Peyer's patch (tissue), 4 donors: ENCODE measurements around the gene RAE1. TPM values are rescaled to one million over a fixed set of nuclear protein-coding genes. Genes with fewer than 3 reads are reported as not detected.
A peak's percentile ranks its signal among the peaks of the same experiment; 100 is the strongest.

ENCODE experiments used
- DNase-seq, 3 donors: peaks; one replicate each; pipeline ENCODE4 v3.0.0-alpha.2; 2017 to 2019
- H3K27ac ChIP-seq, 4 donors: fragments of 200-600 bp; sonication (generic); one replicate each; pipeline ENCODE4 v1.5.1; 2016 to 2019
- H3K27me3 ChIP-seq, 2 donors: fragments of 200-600 bp; sonication (generic); one replicate each; pipeline ENCODE4 v1.5.1; 2019
- H3K36me3 ChIP-seq, 3 donors: fragments of 200-600 bp; sonication (generic); one replicate each; pipeline ENCODE4 v1.5.1; 2016 to 2019
- H3K4me1 ChIP-seq, 4 donors: fragments of 200-600 bp; sonication (generic); one replicate each; pipeline ENCODE4 v1.5.1; 2016 to 2019
- H3K4me3 ChIP-seq, 4 donors: fragments of 200-600 bp; sonication (generic); 1 replicate in 3 of 4; 2 replicates in 1 of 4; pipeline ENCODE4 v1.5.1; 2016 to 2019; ENCODE audit warnings: mild to moderate bottlenecking in 1 of 4
- H3K9me3 ChIP-seq, 4 donors: fragments of 200-600 bp; sonication (generic); one replicate each; pipeline ENCODE4 v1.5.1; 2016 to 2019; ENCODE audit warnings: mild to moderate bottlenecking in 1 of 4
- POLR2A ChIP-seq, 2 donors: fragments of 450-650 bp; IDR thresholded peaks; one replicate each; pipeline ENCODE4 v1.5.1; 2017; ENCODE audit warnings: antibody characterized with exemption in 2 of 2, mild to moderate bottlenecking in 2 of 2, moderate library complexity in 2 of 2
- total RNA-seq, 4 donors: library from RNA; depleted of rRNA; stranded (reverse); fragments of >200 nt; gene quantifications; one replicate each; pipeline ENCODE4 v1.1.0, GENCODE V29; 2016
- TF ChIP-seq, protein P1 (sequence below), 6 experiments: fragments of 450-650 bp in 4 of 6; fragments of 200-600 bp in 2 of 6; sonication (generic) in 1 of 6; IDR thresholded peaks; one replicate each; pipeline ENCODE4 v1.5.1; 2017 to 2019; ENCODE audit warnings: antibody characterized with exemption in 6 of 6, mild to moderate bottlenecking in 3 of 6, moderate library complexity in 1 of 6

Gene RAE1
- total RNA-seq, 4 donors from 2014 or later: 21.5 to 38.9 (median 33.3) TPM

DNA sequence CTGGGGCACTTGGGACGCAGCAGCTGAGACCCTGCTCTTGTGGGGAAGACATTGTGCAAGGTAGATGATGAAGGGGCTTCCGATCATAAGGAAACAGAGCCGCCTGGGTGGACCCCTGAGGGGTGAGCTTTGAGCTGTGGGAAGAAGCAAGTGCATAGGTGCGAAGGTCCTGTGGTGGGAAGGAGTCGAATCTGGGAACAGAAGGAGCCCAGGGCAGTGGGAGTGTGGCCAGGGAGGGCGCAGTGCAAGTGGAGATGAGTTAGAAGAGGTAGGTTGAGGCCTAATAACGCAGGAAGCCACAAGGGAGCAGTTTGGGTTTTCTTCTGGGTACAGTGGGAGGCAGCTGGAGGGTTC is 50.5 kb downstream of the RAE1 start:
- Histone ChIP-seq H3K4me1 (peaks cover 4 to 46% (median 44%) of the 10 kb centered on the region in 4 donors), H3K27me3 (no peaks in the 10 kb centered on the region), H3K4me3 (no peak overlapping the region), H3K27ac (peak overlapping the region in 1 of 4 donors; percentile 98), H3K9me3 (no peaks in the 10 kb centered on the region), H3K36me3 (peaks cover 0 to 40% (median 0%) of the 10 kb centered on the region in 3 donors)
- TF ChIP-seq POLR2A (IDR thresholded peaks at IDR 0.05): no peak
- TF ChIP-seq, protein P1, sequence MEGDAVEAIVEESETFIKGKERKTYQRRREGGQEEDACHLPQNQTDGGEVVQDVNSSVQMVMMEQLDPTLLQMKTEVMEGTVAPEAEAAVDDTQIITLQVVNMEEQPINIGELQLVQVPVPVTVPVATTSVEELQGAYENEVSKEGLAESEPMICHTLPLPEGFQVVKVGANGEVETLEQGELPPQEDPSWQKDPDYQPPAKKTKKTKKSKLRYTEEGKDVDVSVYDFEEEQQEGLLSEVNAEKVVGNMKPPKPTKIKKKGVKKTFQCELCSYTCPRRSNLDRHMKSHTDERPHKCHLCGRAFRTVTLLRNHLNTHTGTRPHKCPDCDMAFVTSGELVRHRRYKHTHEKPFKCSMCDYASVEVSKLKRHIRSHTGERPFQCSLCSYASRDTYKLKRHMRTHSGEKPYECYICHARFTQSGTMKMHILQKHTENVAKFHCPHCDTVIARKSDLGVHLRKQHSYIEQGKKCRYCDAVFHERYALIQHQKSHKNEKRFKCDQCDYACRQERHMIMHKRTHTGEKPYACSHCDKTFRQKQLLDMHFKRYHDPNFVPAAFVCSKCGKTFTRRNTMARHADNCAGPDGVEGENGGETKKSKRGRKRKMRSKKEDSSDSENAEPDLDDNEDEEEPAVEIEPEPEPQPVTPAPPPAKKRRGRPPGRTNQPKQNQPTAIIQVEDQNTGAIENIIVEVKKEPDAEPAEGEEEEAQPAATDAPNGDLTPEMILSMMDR (IDR thresholded peaks at IDR 0.05): no peak
- DNase-seq: no peak

DNA sequence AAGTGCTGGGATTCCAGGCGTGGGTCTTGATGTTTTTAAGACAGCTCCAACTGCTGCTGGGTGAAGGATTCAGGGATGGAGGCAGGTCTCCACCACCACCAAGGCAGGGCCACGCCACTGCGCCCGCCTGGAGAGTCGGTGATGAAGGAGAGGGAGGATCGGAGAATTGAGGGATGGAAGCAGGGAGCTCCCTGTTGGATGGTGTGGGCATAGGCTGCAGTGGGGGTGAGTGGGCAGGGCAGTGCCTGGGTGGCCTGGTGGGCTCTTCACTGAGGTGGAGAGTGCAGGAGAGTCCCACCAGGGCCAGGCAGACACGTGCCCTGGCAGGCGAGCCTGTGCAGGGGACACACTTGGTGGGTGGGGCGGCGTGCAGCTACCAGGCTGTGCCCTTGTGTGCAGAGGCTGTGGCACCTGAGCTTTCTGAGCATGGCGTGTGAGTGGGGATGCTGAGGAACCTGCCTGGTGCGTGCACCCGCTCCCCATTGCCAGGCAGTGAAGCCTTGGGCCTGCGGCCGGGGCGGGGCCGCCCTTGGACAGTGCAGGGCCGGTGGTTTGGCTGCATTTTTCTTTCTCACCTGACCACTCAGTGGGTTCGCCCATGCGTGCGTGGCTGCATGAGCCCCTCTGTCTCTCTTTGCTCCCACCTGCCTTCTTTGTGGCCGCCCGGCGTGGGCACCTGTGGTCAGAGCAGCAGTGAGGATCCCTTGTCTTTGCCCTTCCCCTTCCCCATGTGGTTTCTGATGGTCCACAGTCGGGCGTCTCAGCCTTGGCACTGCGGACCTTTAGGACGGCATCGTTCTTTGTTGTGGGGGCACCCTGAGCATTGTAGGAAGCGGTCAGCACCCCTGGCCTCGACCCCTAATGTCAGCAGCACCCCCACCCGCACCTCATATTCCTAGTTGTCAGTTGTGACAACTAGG is 51.4 kb downstream of the RAE1 start:
- peaks cover 0 to 45% (median 0%) of the 10 kb centered on the region in 3 donors for H3K36me3 ChIP-seq
- H3K9me3 ChIP-seq: no peaks in the 10 kb centered on the region
- no peak for DNase-seq
- H3K27me3 ChIP-seq: no peaks in the 10 kb centered on the region
- no peak overlapping the region for H3K27ac ChIP-seq
- TF ChIP-seq, protein P1 (IDR thresholded peaks at IDR 0.05): no peak
- no peak for TF ChIP-seq POLR2A (IDR thresholded peaks at IDR 0.05)
- H3K4me1 ChIP-seq: peaks cover 4 to 40% (median 38%) of the 10 kb centered on the region in 4 donors
- H3K4me3 ChIP-seq: no peak overlapping the region

DNA sequence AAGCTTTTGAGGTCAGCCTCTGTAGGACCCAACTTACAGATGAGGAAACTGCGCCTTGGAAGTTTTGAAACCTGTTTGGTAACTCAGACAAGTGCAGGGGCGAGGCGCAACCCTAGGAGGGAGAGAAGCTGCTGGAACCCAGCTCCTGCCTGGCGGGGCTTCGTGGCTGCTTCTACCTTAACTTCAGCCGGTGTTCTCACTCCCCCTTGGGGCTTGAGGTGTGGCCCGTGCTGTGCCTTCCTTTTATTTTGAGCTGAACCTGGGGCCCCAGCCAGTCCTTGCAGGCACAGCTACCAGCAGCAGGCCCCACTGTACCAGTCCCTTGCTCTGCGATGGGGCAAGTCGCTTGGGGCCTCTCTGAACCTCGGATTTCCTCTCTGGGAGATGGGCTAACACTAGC is 52.2 kb downstream of the RAE1 start:
- Histone ChIP-seq H3K9me3 (no peaks in the 10 kb centered on the region), H3K36me3 (peaks cover 0 to 52% (median 0%) of the 10 kb centered on the region in 3 donors), H3K4me3 (no peak overlapping the region), H3K27ac (no peak overlapping the region), H3K4me1 (peaks cover under 1 to 33% (median 32%) of the 10 kb centered on the region in 4 donors), H3K27me3 (no peaks in the 10 kb centered on the region)
- no peak for DNase-seq
- no peak for TF ChIP-seq POLR2A (IDR thresholded peaks at IDR 0.05)
- TF ChIP-seq, protein P1 (IDR thresholded peaks at IDR 0.05): no peak

DNA sequence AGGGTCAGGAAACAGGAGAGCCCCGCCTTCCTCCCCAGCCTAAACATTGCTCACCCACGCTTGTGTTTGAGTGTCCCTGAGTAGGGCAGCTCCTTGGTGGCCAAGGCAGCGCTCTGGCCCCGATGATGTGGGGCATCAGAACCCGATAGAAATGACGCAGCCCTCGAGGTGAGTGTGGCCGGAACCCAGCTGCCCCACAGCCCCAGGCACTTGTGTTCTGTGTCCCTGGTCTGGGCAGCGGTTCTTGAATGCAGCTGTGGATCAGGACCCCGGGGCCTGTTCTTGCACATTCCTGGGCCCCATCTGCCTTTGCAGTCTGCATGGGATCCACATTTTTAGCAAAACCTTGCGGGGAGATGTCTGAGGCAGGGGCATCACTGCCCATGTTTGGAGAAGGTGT is 53.0 kb downstream of the RAE1 start:
- no peaks in the 10 kb centered on the region for H3K27me3 ChIP-seq
- peaks cover 0 to 59% (median 0%) of the 10 kb centered on the region in 3 donors for H3K36me3 ChIP-seq
- TF ChIP-seq POLR2A (IDR thresholded peaks at IDR 0.05): no peak
- TF ChIP-seq, protein P1 (IDR thresholded peaks at IDR 0.05): no peak
- peaks cover 0 to 28% (median 24%) of the 10 kb centered on the region in 4 donors for H3K4me1 ChIP-seq
- no peak overlapping the region for H3K27ac ChIP-seq
- no peaks in the 10 kb centered on the region for H3K9me3 ChIP-seq
- H3K4me3 ChIP-seq: no peak overlapping the region
- no peak for DNase-seq

DNA sequence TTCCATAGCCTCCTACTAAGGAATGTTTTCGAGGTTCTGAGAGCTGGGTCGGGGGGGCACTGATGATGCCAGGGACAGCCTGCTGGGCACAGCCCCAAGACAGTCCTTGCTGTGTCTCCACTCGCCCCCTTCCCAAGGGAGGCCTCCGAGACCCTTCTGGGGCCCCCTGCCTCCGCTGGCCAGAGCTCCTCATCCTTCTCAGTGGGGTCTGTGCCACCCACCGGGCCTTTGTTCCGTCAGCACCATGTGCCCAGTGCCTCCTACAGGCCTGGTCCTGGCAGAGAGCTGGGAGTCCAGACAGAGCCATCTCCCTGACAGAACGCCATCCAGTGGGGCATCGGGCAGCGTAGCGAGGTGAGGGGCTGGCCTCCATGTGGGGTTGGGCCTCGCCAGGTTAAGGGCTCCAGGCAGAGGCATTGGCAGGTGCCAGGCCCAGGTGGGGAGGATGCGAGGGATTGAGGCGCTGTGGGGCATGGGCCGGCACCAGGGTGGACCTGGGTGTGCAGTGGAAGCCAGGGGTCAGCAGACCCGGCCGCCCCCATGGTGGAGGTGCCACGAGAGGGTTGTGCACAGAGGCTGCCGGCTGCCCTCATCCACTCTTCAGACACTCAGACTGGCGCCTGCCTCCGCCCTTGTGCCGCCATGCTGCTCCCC is 53.5 kb downstream of the RAE1 start:
- TF ChIP-seq, protein P1 (IDR thresholded peaks at IDR 0.05): no peak
- no peak for TF ChIP-seq POLR2A (IDR thresholded peaks at IDR 0.05)
- no peaks in the 10 kb centered on the region for H3K9me3 ChIP-seq
- no peak overlapping the region for H3K4me3 ChIP-seq
- peaks cover 0 to 62% (median 0%) of the 10 kb centered on the region in 3 donors for H3K36me3 ChIP-seq
- peaks cover 0 to 23% (median 19%) of the 10 kb centered on the region in 4 donors for H3K4me1 ChIP-seq
- no peak overlapping the region for H3K27ac ChIP-seq
- DNase-seq: no peak
- H3K27me3 ChIP-seq: no peaks in the 10 kb centered on the region
